LNCaP clone FGC (cell line): ENCODE data around the gene CRYBA4.

Source experiments
- DNase-seq: peaks from one replicate; pipeline ENCODE4 v3.0.0-alpha.2; 2011; ENCODE audit warnings: low read depth
- H3K4me3 ChIP-seq: 2 replicates; pipeline ENCODE4 v1.5.1; 2011; ENCODE audit warnings: mild to moderate bottlenecking, low read depth, low read length, control low read depth
- CTCF ChIP-seq: IDR thresholded peaks from 2 replicates; pipeline ENCODE4 v1.5.1; 2012; ENCODE audit warnings: mild to moderate bottlenecking; ENCODE audit not compliant: control insufficient read depth, insufficient read depth; ENCODE audit errors: extremely low read depth

CRYBA4 gene

GRCh38 chr22:26648011-26648497, 26.3 kb downstream of the CRYBA4 start:
- DNase-seq: no peak
- H3K4me3 ChIP-seq: no peak overlapping the region
- no peak for TF ChIP-seq CTCF

GRCh38 chr22:26648528-26649388, 27.0 kb downstream of the CRYBA4 start:
- no peak overlapping the region for H3K4me3 ChIP-seq
- DNase-seq: no peak

GRCh38 chr22:26650722-26651421, 29.1 kb downstream of the CRYBA4 start:
- no peak for DNase-seq
- no peak for TF ChIP-seq CTCF
- no peak overlapping the region for H3K4me3 ChIP-seq

More at GRCh38 chr22:26648528-26649388, 27.0 kb downstream of the CRYBA4 start:
- no peak for TF ChIP-seq CTCF

- no peak overlapping the region for H3K4me3 ChIP-seq
- no peak for DNase-seq
- no peak for TF ChIP-seq CTCF
Measured at GRCh38 chr22:26651815-26652214, 30.1 kb downstream of the CRYBA4 start.

GRCh38 chr22:26656891-26657851, 35.4 kb downstream of the CRYBA4 start, which contains the start of gene MIAT:
TSS of gene MIAT (plus strand) at chr22:26657588.
- H3K4me3 ChIP-seq: no peak within 1 kb of the TSS
- no peak for TF ChIP-seq CTCF
- no peak for DNase-seq

GRCh38 chr22:26658161-26658560, 36.4 kb downstream of the CRYBA4 start:
- TF ChIP-seq CTCF: no peak
- H3K4me3 ChIP-seq: no peak overlapping the region
- DNase-seq: no peak
